ENCODE measurements around the gene CAPZB.
"Not testable (repeated sequence)": the region's sequence is repeated elsewhere in the genome, so short reads cannot be mapped to it uniquely, and the experiment has no call there.

CAPZB gene

GRCh38 chr1:19504796-19505692 lies 19.7 kb upstream of the CAPZB start:
- TF ChIP-seq POLR2AphosphoS5 (IDR thresholded peaks at IDR 0.05; ENCODE audit: borderline replicate concordance, low read depth, low read length) (no peak), EZH2 (IDR thresholded peaks at IDR 0.05) (no peak), FOXP2 (optimal IDR thresholded peaks at IDR 0.05; ENCODE audit: control extremely low read depth, extremely low read length, insufficient read depth) (no peak)
- H3K4me3 ChIP-seq: no peak overlapping the region
- no peak overlapping the region for H3K27ac ChIP-seq
- no peak overlapping the region for H3K9ac ChIP-seq (ENCODE audit: insufficient read length)
- H3K9me3 ChIP-seq (ENCODE audit: low read depth, low read length): no peaks in the 10 kb centered on the region
- no peaks in the 10 kb centered on the region for H3K36me3 ChIP-seq (ENCODE audit: insufficient read depth, low read length)
- DNase-seq (ENCODE audit: low read depth, low spot score): no peak

GRCh38 chr1:19502284-19502683 lies 16.9 kb upstream of the CAPZB start:
- H3K9ac ChIP-seq (ENCODE audit: insufficient read length); H3K4me3 ChIP-seq; H3K9me3 ChIP-seq (ENCODE audit: low read depth, low read length); DNase-seq (ENCODE audit: low read depth, low spot score); H3K27ac ChIP-seq; H3K36me3 ChIP-seq (ENCODE audit: insufficient read depth, low read length): not testable (repeated sequence)

GRCh38 chr1:19499887-19500286 lies 14.5 kb upstream of the CAPZB start:
- not testable (repeated sequence) for H3K36me3 ChIP-seq (ENCODE audit: insufficient read depth, low read length); H3K9me3 ChIP-seq (ENCODE audit: low read depth, low read length); H3K9ac ChIP-seq (ENCODE audit: insufficient read length); DNase-seq (ENCODE audit: low read depth, low spot score); H3K27ac ChIP-seq; H3K4me3 ChIP-seq

GRCh38 chr1:19497443-19497842 lies 12.1 kb upstream of the CAPZB start:
- not testable (repeated sequence) for H3K36me3 ChIP-seq (ENCODE audit: insufficient read depth, low read length); H3K27ac ChIP-seq; H3K9ac ChIP-seq (ENCODE audit: insufficient read length); H3K9me3 ChIP-seq (ENCODE audit: low read depth, low read length); DNase-seq (ENCODE audit: low read depth, low spot score); H3K4me3 ChIP-seq

- no peak for DNase-seq (ENCODE audit: low read depth, low spot score)
- H3K27ac ChIP-seq: no peak overlapping the region
- H3K36me3 ChIP-seq (ENCODE audit: insufficient read depth, low read length): no peaks in the 10 kb centered on the region
- no peaks in the 10 kb centered on the region for H3K9me3 ChIP-seq (ENCODE audit: low read depth, low read length)
- no peak overlapping the region for H3K9ac ChIP-seq (ENCODE audit: insufficient read length)
- no peak overlapping the region for H3K4me3 ChIP-seq
- TF ChIP-seq EZH2 (IDR thresholded peaks at IDR 0.05) (no peak), POLR2AphosphoS5 (IDR thresholded peaks at IDR 0.05; ENCODE audit: borderline replicate concordance, low read depth, low read length) (no peak), FOXP2 (optimal IDR thresholded peaks at IDR 0.05; ENCODE audit: control extremely low read depth, extremely low read length, insufficient read depth) (no peak)
Observed at GRCh38 chr1:19496527-19496874, 11.2 kb upstream of the CAPZB start.

- no peaks in the 10 kb centered on the region for H3K9me3 ChIP-seq (ENCODE audit: low read depth, low read length)
- no peak for TF ChIP-seq POLR2AphosphoS5 (IDR thresholded peaks at IDR 0.05; ENCODE audit: borderline replicate concordance, low read depth, low read length)
- no peak for TF ChIP-seq FOXP2 (optimal IDR thresholded peaks at IDR 0.05; ENCODE audit: control extremely low read depth, extremely low read length, insufficient read depth)
- no peak for TF ChIP-seq EZH2 (IDR thresholded peaks at IDR 0.05)
- no peak overlapping the region for H3K27ac ChIP-seq
- DNase-seq (ENCODE audit: low read depth, low spot score): no peak
- no peak overlapping the region for H3K4me3 ChIP-seq
- no peak overlapping the region for H3K9ac ChIP-seq (ENCODE audit: insufficient read length)
- H3K36me3 ChIP-seq (ENCODE audit: insufficient read depth, low read length): no peaks in the 10 kb centered on the region
Observed at GRCh38 chr1:19495799-19496526, 10.6 kb upstream of the CAPZB start.

- no peak overlapping the region for H3K9ac ChIP-seq (ENCODE audit: insufficient read length)
- H3K36me3 ChIP-seq (ENCODE audit: insufficient read depth, low read length): no peaks in the 10 kb centered on the region
- no peak for TF ChIP-seq EZH2 (IDR thresholded peaks at IDR 0.05)
- TF ChIP-seq POLR2AphosphoS5 (IDR thresholded peaks at IDR 0.05; ENCODE audit: borderline replicate concordance, low read depth, low read length): no peak
- TF ChIP-seq FOXP2 (optimal IDR thresholded peaks at IDR 0.05; ENCODE audit: control extremely low read depth, extremely low read length, insufficient read depth): no peak
- DNase-seq (ENCODE audit: low read depth, low spot score): no peak
- no peaks in the 10 kb centered on the region for H3K9me3 ChIP-seq (ENCODE audit: low read depth, low read length)
- no peak overlapping the region for H3K27ac ChIP-seq
- no peak overlapping the region for H3K4me3 ChIP-seq
Observed at GRCh38 chr1:19495000-19495656, 9.8 kb upstream of the CAPZB start.

- no peak overlapping the region for H3K4me3 ChIP-seq
- no peak for TF ChIP-seq POLR2AphosphoS5 (IDR thresholded peaks at IDR 0.05; ENCODE audit: borderline replicate concordance, low read depth, low read length)
- TF ChIP-seq EZH2 (IDR thresholded peaks at IDR 0.05): no peak
- no peak for TF ChIP-seq FOXP2 (optimal IDR thresholded peaks at IDR 0.05; ENCODE audit: control extremely low read depth, extremely low read length, insufficient read depth)
- no peak overlapping the region for H3K27ac ChIP-seq
- no peak for DNase-seq (ENCODE audit: low read depth, low spot score)
- H3K9ac ChIP-seq (ENCODE audit: insufficient read length): no peak overlapping the region
- no peaks in the 10 kb centered on the region for H3K36me3 ChIP-seq (ENCODE audit: insufficient read depth, low read length)
- no peaks in the 10 kb centered on the region for H3K9me3 ChIP-seq (ENCODE audit: low read depth, low read length)
Observed at GRCh38 chr1:19493547-19493946, 8.2 kb upstream of the CAPZB start.

All from SK-N-MC (cell line).